Epithelial cell of esophagus (primary cell): ENCODE results near the gene HPS3.
"Not testable (repeated sequence)": the region's sequence is repeated elsewhere in the genome, so short reads cannot be mapped to it uniquely, and the experiment has no call there.

ENCODE experiments used
- DNase-seq: peaks from one replicate; pipeline ENCODE4 v3.0.0; 2010; ENCODE audit warnings: low read depth
- H3K4me3 ChIP-seq: 2 replicates; pipeline ENCODE4 v1.5.1; 2011; ENCODE audit warnings: mild to moderate bottlenecking, low read length, control low read depth
- TF ChIP-seq, protein P1 (sequence below): IDR thresholded peaks from 2 replicates; pipeline ENCODE4 v1.5.1; 2011; ENCODE audit warnings: low read depth, mild to moderate bottlenecking, low read length, control low read depth, inconsistent platforms; ENCODE audit not compliant: insufficient read depth; ENCODE audit errors: missing control alignments

The HPS3 gene

DNA sequence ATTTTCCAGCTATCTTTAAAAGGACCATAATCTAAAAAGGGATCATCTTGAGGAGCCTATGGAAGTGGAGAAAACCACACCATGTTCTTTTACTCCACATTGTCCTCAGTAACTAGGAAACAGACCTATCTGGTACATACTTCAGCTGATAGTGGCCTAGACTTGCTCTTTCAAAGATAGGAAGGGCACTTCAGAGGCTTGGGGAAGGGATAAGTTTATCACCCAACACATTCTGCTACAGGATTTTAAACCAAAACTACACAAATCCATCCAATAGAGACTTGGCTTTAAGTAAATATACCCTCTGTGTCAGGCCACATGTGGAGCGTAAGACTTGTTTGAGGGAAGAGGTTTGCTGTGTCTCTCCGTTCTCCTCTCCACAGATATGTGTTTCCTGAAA, 56.8 kb downstream of the HPS3 start:
- TF ChIP-seq, protein P1, sequence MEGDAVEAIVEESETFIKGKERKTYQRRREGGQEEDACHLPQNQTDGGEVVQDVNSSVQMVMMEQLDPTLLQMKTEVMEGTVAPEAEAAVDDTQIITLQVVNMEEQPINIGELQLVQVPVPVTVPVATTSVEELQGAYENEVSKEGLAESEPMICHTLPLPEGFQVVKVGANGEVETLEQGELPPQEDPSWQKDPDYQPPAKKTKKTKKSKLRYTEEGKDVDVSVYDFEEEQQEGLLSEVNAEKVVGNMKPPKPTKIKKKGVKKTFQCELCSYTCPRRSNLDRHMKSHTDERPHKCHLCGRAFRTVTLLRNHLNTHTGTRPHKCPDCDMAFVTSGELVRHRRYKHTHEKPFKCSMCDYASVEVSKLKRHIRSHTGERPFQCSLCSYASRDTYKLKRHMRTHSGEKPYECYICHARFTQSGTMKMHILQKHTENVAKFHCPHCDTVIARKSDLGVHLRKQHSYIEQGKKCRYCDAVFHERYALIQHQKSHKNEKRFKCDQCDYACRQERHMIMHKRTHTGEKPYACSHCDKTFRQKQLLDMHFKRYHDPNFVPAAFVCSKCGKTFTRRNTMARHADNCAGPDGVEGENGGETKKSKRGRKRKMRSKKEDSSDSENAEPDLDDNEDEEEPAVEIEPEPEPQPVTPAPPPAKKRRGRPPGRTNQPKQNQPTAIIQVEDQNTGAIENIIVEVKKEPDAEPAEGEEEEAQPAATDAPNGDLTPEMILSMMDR: no peak
- H3K4me3 ChIP-seq: no peak overlapping the region
- no peak for DNase-seq

DNA sequence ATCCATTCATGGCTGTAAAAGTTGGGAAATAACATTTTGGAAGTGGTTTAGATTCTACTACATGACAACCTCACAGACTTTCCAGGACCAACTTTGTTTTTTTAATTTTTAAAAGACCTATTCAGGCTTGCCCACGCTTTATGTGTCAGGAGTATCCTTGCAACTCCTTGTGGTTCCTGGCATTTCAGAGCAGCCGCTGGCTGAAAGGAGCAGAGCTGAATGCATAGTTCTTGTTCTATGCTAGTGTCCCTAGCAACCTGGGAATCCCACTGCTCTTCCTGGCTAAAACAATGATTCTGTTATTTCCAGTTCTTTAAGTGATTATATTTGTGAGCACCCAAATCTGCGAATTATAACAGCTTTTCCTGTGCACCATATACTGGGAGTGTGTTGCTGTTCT, 57.3 kb downstream of the HPS3 start:
- no peak overlapping the region for H3K4me3 ChIP-seq
- TF ChIP-seq, protein P1: no peak
- no peak for DNase-seq

DNA sequence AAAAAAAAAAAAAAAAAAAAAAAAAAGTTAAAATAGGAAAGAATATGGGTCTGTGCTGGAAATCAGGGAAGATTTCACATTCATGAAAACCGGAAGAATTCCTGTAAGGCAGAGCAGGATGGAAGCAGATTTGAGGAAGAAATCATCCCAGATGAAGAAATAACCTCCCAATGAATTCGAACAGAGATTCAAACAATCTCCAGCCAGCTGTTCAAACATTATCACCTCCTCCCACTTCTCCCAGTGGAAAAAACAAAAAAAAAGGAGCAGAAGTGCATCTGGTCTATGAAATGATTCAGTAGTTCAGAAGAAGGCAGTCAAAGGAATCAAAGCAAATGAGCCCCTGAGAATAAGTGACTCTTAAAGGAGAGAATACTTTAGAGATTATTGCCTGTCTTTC, 59.1 kb downstream of the HPS3 start:
- TF ChIP-seq, protein P1: no peak
- no peak for DNase-seq
- H3K4me3 ChIP-seq: no peak overlapping the region

DNA sequence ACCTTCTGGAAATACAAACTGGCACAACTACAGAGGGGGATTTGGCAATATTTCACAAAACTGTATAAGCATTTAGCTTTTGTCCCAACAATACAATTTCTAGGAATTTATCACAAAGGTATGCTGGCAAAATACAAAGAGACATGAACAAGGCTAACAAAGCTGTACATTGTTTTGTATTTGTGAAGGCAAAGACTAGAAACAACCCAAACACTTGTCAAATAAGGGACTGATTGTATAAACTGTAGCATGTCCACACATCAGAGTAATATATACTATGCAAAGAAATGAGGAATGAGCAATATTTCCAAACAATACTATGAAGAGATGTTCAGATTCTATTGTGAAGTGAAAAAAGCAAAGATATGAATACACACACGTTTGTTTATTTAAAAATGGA, 65.8 kb downstream of the HPS3 start:
- TF ChIP-seq, protein P1: no peak
- DNase-seq: no peak
- no peak overlapping the region for H3K4me3 ChIP-seq

DNA sequence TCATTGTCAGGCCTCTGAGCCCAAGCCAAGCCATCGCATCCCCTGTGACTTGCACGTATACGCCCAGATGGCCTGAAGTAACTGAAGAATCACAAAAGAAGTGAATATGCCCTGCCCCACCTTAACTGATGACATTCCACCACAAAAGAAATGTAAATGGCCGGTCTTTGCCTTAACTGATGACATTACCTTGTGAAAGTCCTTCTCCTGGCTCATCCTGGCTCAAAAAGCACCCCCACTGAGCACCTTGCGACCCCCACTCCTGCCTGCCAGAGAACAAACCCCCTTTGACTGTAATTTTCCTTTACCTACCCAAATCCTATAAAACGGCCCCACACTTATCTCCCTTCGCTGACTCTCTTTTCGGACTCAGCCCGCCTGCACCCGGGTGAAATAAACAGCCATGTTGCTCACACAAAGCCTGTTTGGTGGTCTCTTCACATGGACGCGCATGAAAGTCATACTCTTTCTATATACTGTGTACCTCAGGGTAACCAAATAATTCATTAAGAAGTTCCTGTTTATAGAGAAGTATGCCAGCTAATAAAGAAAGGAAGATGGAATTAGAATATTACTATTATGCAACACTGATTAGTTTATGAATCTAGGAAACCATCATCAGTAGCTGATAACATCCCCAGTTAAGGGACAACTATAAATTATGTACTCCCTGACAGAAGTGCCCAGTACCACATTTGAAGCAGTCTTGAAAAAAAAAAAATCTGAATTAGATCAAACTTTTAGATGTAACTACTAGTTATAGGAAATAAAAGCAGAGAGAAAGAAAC, 67.6 kb downstream of the HPS3 start:
- H3K4me3 ChIP-seq, DNase-seq: not testable (repeated sequence)

DNA sequence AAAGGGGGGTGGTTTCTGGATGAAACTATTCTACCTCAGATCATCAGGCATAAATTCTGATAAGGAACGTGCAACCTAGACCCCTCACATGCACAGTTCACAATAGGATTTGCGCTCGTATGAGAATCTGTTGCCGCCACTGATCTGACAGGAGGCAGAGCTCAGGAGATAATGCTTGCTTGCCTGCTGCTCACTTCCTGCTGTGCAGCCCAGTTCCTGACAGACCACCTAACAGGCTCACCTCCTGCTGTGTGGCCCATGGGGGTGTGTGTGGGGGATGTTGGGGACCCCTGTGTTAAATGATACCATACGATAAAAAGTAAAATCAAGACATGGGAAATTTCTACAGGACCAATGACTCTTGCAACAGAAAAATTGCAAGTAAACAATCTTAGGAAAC, 68.2 kb downstream of the HPS3 start:
- no peak for DNase-seq

DNA sequence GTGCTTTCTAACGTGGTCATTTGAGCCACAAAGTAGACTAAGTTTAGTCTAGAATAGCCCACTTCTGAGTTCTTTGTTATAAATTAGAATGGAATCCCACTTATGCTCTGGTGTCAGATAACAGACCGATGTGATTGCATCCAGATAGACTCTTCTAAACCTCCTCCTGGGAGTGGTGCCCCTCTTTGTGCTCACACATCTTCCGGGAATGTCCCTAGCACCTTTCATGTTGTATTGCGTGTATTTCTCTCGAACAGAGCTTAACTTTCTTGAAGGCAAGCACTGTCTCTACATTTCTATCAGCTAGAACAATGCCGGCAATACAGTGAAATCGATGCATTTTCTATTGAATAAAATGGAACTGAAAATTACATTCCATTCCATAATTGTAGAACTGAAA, 69.2 kb downstream of the HPS3 start:
- DNase-seq: no peak
- H3K4me3 ChIP-seq: no peak overlapping the region
- TF ChIP-seq, protein P1: no peak

More for the DNA sequence above, 68.2 kb downstream of the HPS3 start:
- TF ChIP-seq, protein P1: no peak
- no peak overlapping the region for H3K4me3 ChIP-seq
